Measurements from ENCODE around the gene SAMD15.

SAMD15 gene

GRCh38 chr14:77377502-77377844 is 294 bp downstream of the SAMD15 start:
- peak overlapping the region; percentile 86 for H3K27ac ChIP-seq
- H3K36me3 ChIP-seq: 0 out of 2 replicates have a peak, but pooled peaks cover 2% of the 10 kb centered on the region
- H3K27me3 ChIP-seq (ENCODE audit: insufficient read depth, low read depth, severe bottlenecking): no peaks in the 10 kb centered on the region
- peak overlapping the region; percentile 86 for H3K4me3 ChIP-seq (ENCODE audit: low read depth, low read length)
- H3K9me3 ChIP-seq (ENCODE audit: severe bottlenecking): peaks cover 3% of the 10 kb centered on the region
- no peak for DNase-seq
- TF ChIP-seq, protein P1, sequence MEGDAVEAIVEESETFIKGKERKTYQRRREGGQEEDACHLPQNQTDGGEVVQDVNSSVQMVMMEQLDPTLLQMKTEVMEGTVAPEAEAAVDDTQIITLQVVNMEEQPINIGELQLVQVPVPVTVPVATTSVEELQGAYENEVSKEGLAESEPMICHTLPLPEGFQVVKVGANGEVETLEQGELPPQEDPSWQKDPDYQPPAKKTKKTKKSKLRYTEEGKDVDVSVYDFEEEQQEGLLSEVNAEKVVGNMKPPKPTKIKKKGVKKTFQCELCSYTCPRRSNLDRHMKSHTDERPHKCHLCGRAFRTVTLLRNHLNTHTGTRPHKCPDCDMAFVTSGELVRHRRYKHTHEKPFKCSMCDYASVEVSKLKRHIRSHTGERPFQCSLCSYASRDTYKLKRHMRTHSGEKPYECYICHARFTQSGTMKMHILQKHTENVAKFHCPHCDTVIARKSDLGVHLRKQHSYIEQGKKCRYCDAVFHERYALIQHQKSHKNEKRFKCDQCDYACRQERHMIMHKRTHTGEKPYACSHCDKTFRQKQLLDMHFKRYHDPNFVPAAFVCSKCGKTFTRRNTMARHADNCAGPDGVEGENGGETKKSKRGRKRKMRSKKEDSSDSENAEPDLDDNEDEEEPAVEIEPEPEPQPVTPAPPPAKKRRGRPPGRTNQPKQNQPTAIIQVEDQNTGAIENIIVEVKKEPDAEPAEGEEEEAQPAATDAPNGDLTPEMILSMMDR (IDR thresholded peaks at IDR 0.05; ENCODE audit: low read depth, low read length): no peak

GRCh38 chr14:77378701-77379100 is 1.5 kb downstream of the SAMD15 start:
- Histone ChIP-seq H3K4me3 (ENCODE audit: low read depth, low read length) (no peak overlapping the region), H3K27ac (no peak overlapping the region), H3K9me3 (ENCODE audit: severe bottlenecking) (peaks cover 3% of the 10 kb centered on the region), H3K27me3 (ENCODE audit: insufficient read depth, low read depth, severe bottlenecking) (no peaks in the 10 kb centered on the region), H3K36me3 (0 out of 2 replicates have a peak, but pooled peaks cover 2% of the 10 kb centered on the region)
- DNase-seq: no peak
- TF ChIP-seq, protein P1 (IDR thresholded peaks at IDR 0.05; ENCODE audit: low read depth, low read length): no peak

GRCh38 chr14:77390188-77390587 is 13.0 kb downstream of the SAMD15 start:
- no peak overlapping the region for H3K27ac ChIP-seq
- no peak for DNase-seq

DNA sequence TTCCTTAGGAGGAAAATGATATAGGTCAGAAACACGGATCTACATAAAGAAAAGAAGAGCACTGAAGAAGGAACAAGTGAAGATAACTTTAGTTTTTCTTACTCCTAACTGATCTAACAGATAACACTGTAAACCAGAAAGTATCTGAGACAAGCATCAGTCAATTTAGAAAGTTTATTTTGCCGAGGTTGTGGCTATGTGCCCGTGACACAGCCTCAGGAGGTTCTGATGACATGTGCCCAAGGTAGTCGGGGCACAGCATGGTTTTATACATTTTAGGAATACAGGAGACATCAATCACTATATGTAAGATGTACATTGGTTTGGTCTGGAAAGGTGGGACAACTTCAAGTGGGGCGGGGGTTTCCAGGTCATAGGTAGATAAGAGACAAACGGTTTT is 23.0 kb downstream of the SAMD15 start:
- no peak for DNase-seq
- TF ChIP-seq, protein P1 (IDR thresholded peaks at IDR 0.05; ENCODE audit: low read depth, low read length): no peak
- no peaks in the 10 kb centered on the region for H3K36me3 ChIP-seq

More at GRCh38 chr14:77390188-77390587, 13.0 kb downstream of the SAMD15 start:
- TF ChIP-seq, protein P1 (IDR thresholded peaks at IDR 0.05; ENCODE audit: low read depth, low read length): no peak
- H3K4me3 ChIP-seq (ENCODE audit: low read depth, low read length): no peak overlapping the region
- H3K36me3 ChIP-seq: no peaks in the 10 kb centered on the region
- no peaks in the 10 kb centered on the region for H3K9me3 ChIP-seq (ENCODE audit: severe bottlenecking)
- no peaks in the 10 kb centered on the region for H3K27me3 ChIP-seq (ENCODE audit: insufficient read depth, low read depth, severe bottlenecking)

DNA sequence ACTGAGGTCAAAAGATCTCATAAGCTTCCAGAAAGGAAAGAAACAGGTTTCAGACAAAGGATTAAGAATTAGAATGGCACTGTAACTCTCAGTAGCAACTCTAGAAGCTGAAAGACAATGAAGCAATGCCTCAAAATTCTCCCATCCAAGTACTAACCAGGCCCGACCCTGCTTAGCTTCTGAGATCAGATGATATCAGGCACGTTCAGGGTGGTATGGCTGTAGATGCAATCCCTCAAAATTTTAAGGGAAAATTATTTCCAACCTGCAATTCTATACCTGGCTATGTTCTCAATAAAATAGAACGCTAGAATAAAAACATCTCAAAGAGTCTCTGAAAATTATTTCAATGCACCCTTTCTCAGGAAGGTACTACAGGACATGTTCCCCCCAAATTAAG is 26.6 kb downstream of the SAMD15 start:
- Histone ChIP-seq H3K27ac (no peak overlapping the region), H3K27me3 (ENCODE audit: insufficient read depth, low read depth, severe bottlenecking) (no peaks in the 10 kb centered on the region)

More for the DNA sequence above, 23.0 kb downstream of the SAMD15 start:
- Histone ChIP-seq H3K9me3 (ENCODE audit: severe bottlenecking) (no peaks in the 10 kb centered on the region), H3K4me3 (ENCODE audit: low read depth, low read length) (no peak overlapping the region), H3K27me3 (ENCODE audit: insufficient read depth, low read depth, severe bottlenecking) (no peaks in the 10 kb centered on the region), H3K27ac (no peak overlapping the region)

DNA sequence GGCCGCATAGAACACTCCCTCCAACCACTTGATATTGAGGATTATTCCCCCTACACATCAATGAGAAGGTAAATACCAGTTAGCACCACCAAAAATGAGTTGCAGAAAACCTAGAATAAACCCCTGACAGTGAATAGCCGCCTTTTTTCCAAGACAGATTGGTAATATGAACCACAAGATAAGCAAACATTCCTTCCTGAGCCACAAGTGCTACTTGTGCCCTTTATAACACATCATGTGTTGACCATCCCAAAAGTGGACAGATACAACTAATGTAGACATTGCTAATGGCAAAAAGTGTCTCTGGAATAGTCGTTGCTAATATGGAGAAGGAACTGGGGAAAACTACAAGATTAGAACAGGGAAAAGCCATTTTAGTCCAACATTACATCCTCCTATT is 28.9 kb downstream of the SAMD15 start:
- no peak for DNase-seq
- Histone ChIP-seq H3K36me3 (no peaks in the 10 kb centered on the region), H3K4me3 (ENCODE audit: low read depth, low read length) (no peak overlapping the region), H3K9me3 (ENCODE audit: severe bottlenecking) (no peaks in the 10 kb centered on the region), H3K27me3 (ENCODE audit: insufficient read depth, low read depth, severe bottlenecking) (no peaks in the 10 kb centered on the region), H3K27ac (no peak overlapping the region)
- TF ChIP-seq, protein P1 (IDR thresholded peaks at IDR 0.05; ENCODE audit: low read depth, low read length): no peak

More for the DNA sequence above, 26.6 kb downstream of the SAMD15 start:
- DNase-seq: no peak
- H3K9me3 ChIP-seq (ENCODE audit: severe bottlenecking): no peaks in the 10 kb centered on the region
- TF ChIP-seq, protein P1 (IDR thresholded peaks at IDR 0.05; ENCODE audit: low read depth, low read length): no peak
- H3K36me3 ChIP-seq: no peaks in the 10 kb centered on the region
- no peak overlapping the region for H3K4me3 ChIP-seq (ENCODE audit: low read depth, low read length)
